ENCODE measurements around the gene GRIP2.

DNA sequence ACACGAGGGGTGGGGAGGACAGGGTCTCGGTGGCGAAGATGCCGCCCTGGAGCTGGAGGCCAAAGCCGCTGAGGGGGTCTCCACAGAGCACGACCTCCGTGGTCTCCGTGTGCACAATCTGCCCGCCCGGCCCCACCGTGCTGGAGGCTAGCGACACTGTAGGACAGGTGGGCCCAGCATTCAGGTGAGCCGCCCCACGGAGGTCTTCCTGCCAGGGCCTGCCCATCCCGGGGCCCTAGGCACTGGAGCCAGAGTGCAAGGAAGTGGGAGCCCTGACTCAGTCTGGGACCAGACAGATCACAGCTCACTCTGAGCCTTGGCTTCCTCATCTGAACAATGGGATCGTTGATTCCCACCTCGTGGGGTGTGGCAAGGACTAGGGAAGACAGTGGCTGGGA is 25.8 kb downstream of the GRIP2 start:
- no peak for TF ChIP-seq TAF1 (IDR thresholded peaks at IDR 0.05; ENCODE audit: low read depth, low read length)
- no peak for TF ChIP-seq POLR2AphosphoS5 (IDR thresholded peaks at IDR 0.05; ENCODE audit: low read depth, low read length)
